Neuron (in vitro differentiated cells): ENCODE data around the gene L3MBTL3.

Experiments
- H2AFZ ChIP-seq: one replicate; pipeline ENCODE4 v1.6.1; 2013; ENCODE audit warnings: low read depth, mild to moderate bottlenecking, inconsistent platforms, low read length, moderate library complexity
- H3K27me3 ChIP-seq: one replicate; pipeline ENCODE4 v1.6.1; 2013; ENCODE audit warnings: low read length; ENCODE audit not compliant: insufficient read depth
- H3K36me3 ChIP-seq: one replicate; pipeline ENCODE4 v1.6.1; 2013; ENCODE audit warnings: low read length; ENCODE audit not compliant: insufficient read depth
- H3K4me1 ChIP-seq: one replicate; pipeline ENCODE4 v1.6.1; 2013; ENCODE audit warnings: low read length; ENCODE audit not compliant: insufficient read depth
- H3K4me3 ChIP-seq: 2 replicates; pipeline ENCODE4 v1.5.1; 2013; ENCODE audit warnings: mild to moderate bottlenecking, low read length, moderate library complexity
- H3K9me3 ChIP-seq: one replicate; pipeline ENCODE4 v1.6.1; 2013; ENCODE audit warnings: low read length

Gene L3MBTL3

DNA sequence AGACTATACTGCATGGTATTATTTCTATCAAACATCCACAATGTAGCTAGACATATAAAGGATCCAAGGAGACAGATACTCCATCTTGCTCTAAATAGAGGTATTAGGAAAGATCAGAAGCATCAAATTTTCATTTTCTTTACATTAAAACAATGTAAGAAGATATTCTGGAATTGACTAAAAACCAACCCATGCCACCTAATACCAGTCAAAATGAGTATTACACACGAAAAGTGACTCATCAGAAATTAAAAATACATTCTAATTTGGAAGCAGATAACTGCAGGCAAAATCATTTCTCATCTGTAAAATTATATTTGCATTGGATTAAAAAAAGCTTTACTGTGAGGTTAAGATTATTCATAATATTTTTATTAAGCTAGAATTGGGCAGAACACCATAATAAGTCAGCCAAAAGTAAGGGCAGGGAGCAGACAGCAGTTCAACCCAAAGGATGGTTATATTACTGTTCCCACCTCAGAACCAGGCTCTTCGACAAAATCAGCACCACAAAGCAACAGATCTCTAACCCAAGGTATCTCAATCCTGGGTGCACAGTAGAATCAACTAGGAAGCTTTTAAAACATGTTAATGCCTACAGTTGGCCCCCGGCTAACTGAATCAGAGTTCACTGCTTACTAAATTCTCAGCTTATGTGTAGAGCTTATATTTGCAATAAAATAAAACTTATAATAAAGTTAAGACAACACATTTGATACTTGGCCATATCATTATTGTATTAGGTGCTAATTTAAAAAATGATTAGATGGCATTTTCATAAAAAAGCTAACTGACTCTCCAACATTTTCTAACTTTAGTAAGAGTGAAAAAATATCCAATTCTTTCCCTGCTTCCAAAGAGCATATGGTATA, 169.2 kb downstream of the L3MBTL3 start:
- Histone ChIP-seq H3K9me3 (no peaks in the 10 kb centered on the region), H3K4me3 (no peak overlapping the region), H3K27me3 (no peaks in the 10 kb centered on the region), H2AFZ (no peak overlapping the region), H3K36me3 (no peaks in the 10 kb centered on the region), H3K4me1 (no peaks in the 10 kb centered on the region)

DNA sequence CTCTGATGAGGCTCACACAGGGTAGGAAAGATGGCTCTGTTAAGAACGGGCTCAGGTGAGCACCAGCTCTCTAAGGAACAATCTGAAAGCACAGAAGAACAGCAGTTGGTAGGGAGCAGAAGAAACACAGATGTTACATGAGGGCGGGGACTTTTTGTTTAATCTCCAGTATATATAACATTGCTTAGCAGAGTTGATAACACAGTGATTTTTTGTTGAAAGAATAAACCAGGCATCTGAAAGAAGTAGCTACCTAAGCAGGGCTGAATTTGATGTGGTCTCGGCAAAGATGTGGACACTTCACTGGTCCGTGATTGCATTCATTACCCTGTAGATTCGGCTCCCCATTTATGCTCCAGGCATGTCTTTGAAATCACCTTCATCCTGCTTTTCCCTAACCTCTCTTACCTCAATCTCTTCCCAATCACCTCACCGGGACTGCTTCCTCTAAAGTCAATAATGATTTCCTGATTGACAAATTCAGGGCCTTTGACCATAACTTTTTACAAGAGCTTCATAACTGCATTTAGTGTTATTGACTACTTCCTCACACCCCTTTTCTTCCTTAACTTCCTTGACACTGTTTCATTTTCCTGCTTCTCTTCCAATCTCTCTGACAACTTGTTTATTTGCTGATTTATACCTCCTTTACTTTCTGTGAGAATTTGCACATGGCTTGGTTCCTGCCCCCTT, 170.0 kb downstream of the L3MBTL3 start:
- Histone ChIP-seq H3K36me3 (no peaks in the 10 kb centered on the region), H3K27me3 (no peaks in the 10 kb centered on the region), H3K4me3 (no peak overlapping the region), H2AFZ (no peak overlapping the region), H3K4me1 (no peaks in the 10 kb centered on the region), H3K9me3 (no peaks in the 10 kb centered on the region)

DNA sequence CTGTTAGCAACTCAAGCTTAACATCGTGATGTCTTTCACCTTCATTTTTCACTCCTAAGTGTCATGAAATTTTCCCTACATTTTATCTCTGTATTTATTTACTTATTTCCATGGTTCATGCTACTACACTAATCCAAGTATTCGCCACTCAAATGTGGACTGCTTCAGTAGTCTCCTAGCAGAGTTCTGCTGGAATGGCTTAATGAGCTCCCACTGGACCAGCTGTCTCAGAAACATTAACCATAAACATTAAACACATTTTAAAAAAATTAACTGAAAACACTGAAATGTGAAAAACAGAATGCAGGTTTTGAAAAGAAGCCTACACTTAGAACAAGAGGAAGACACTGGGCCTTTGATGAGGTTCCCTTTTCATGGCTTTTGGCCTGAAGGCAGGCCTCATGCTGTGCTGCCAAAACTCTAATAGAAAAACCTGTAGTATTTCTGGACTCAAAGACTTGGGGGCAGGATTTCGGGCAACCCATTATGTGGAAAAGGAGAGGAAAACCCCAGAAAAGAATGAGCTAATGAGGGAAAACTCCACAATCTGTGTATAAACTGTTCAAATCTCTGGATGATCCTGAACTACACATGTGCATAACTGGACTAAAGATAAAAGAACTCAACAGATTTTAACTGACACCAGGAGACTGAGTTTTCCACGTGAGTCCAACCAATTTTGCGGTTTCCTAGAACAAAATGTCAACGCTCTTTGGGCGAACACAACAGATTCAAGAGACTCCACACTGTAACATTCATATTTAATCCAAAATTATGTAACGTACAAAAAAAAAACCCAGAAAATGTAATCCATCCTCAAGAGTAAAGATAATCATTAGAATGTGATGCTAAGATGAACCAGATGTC, 171.4 kb downstream of the L3MBTL3 start:
- Histone ChIP-seq H3K27me3 (no peaks in the 10 kb centered on the region), H2AFZ (no peak overlapping the region), H3K9me3 (no peaks in the 10 kb centered on the region), H3K4me3 (no peak overlapping the region), H3K36me3 (no peaks in the 10 kb centered on the region), H3K4me1 (no peaks in the 10 kb centered on the region)
